Activated T-helper 1 cell treated with anti-CD3 and anti-CD28 coated beads, Interleukin-12 subunit alpha, Interleukin-12 subunit beta, Interleukin-2, Interleukin-4 antibody, amounts not matched to agents 30 ng/mL and 10 ng/mL and 1 ng/mL, durations not matched to agents 14 hours and 24 hours and 36 hours (primary cell): ENCODE results near the gene TSFM. TPM values are rescaled to one million over a fixed set of nuclear protein-coding genes. Genes with fewer than 3 reads are reported as not detected.
A peak's percentile ranks its signal among the peaks of the same experiment; 100 is the strongest.

Experiments
- DNase-seq: peaks from one replicate; pipeline ENCODE4 v3.0.0; 2021; ENCODE audit warnings: low spot score
- H3K27ac Mint-ChIP-seq: one replicate; pipeline ENCODE4 v1.8.0; 2021; ENCODE audit warnings: mild to moderate bottlenecking, mixed read lengths
- H3K27me3 Mint-ChIP-seq: one replicate; pipeline ENCODE4 v1.8.0; 2022; ENCODE audit warnings: mild to moderate bottlenecking, moderate library complexity, mixed read lengths; ENCODE audit not compliant: insufficient read depth
- H3K36me3 Mint-ChIP-seq: one replicate; pipeline ENCODE4 v1.8.0; 2021; ENCODE audit warnings: low read depth, mixed read lengths
- H3K4me1 Mint-ChIP-seq: one replicate; pipeline ENCODE4 v1.8.0; 2021; ENCODE audit warnings: low read depth, mixed read lengths
- H3K4me3 Mint-ChIP-seq: one replicate; pipeline ENCODE4 v1.8.0; 2021; ENCODE audit warnings: mild to moderate bottlenecking, moderate library complexity, mixed read lengths
- H3K9me3 Mint-ChIP-seq: one replicate; pipeline ENCODE4 v1.8.0; 2021; ENCODE audit warnings: mixed read lengths
- intact Hi-C: fragments of 100-400 bp; cut with micrococcal nuclease; formaldehyde crosslinking; loops from one replicate; pipeline ENCODE4 v1.15.1; 2024
- total RNA-seq: library from RNA; stranded (reverse); gene quantifications from 2 replicates; pipeline ENCODE4 v1.2.3, GENCODE V29; 2022

TSFM gene
- 63.5 and 68.6 TPM in 2 replicates for total RNA-seq

- no peaks in the 10 kb centered on the region for H3K9me3 Mint-ChIP-seq
- H3K27ac Mint-ChIP-seq = peak within 1 kb of the TSS; percentile 98
Measured at GRCh38 chr12:57782608-57783465, at the start of gene TSFM. TSFM (plus strand) TSS chr12:57782787; CDS start chr12:57782802, 15 bp downstream.

GRCh38 chr12:57733928-57734327 lies 48.7 kb upstream of the TSFM start:
- Mint-ChIP-seq H3K4me3 (no peak overlapping the region), H3K27ac (no peak overlapping the region), H3K36me3 (peaks cover 38% of the 10 kb centered on the region), H3K4me1 (no peaks in the 10 kb centered on the region), H3K27me3 (no peaks in the 10 kb centered on the region), H3K9me3 (no peaks in the 10 kb centered on the region)
- intact Hi-C loops = no loop called here
- DNase-seq = no peak

More at GRCh38 chr12:57782608-57783465, at the start of gene TSFM:
- DNase-seq = peak; percentile 93
- no peaks in the 10 kb centered on the region for H3K27me3 Mint-ChIP-seq
- peak within 1 kb of the TSS; percentile 98 for H3K4me3 Mint-ChIP-seq
- H3K36me3 Mint-ChIP-seq = peaks cover 21% of the 10 kb centered on the region
- H3K4me1 Mint-ChIP-seq = peaks cover 44% of the 10 kb centered on the region
- intact Hi-C loops = loop anchor here (1.0 to 2.0 kb wide), 5 partner anchors 11 to 122 kb away; partner anchors contain the start of genes CDK4, CTDSP2, EEF1AKMT3 and METTL1

- Mint-ChIP-seq H3K36me3 (peaks cover 41% of the 10 kb centered on the region), H3K9me3 (no peaks in the 10 kb centered on the region), H3K27ac (no peak overlapping the region), H3K4me3 (no peak overlapping the region), H3K4me1 (peaks cover 6% of the 10 kb centered on the region), H3K27me3 (no peaks in the 10 kb centered on the region)
- intact Hi-C loops = no loop called here
- no peak for DNase-seq
Measured at GRCh38 chr12:57734591-57734990, 48.0 kb upstream of the TSFM start.

- Mint-ChIP-seq H3K36me3 (peaks cover 39% of the 10 kb centered on the region), H3K27ac (peak overlapping the region; percentile 30), H3K4me3 (no peak overlapping the region), H3K4me1 (peaks cover 11% of the 10 kb centered on the region), H3K27me3 (no peaks in the 10 kb centered on the region), H3K9me3 (no peaks in the 10 kb centered on the region)
- intact Hi-C loops = no loop called here
- DNase-seq = no peak
Measured at GRCh38 chr12:57735198-57735855, 47.3 kb upstream of the TSFM start.

GRCh38 chr12:57735952-57736740 lies 46.4 kb upstream of the TSFM start:
- Mint-ChIP-seq H3K9me3 (no peaks in the 10 kb centered on the region), H3K27ac (peak overlapping the region; percentile 47), H3K4me1 (peaks cover 19% of the 10 kb centered on the region)

GRCh38 chr12:57736741-57737466 lies 45.7 kb upstream of the TSFM start:
- H3K27ac Mint-ChIP-seq = no peak overlapping the region

More at GRCh38 chr12:57735952-57736740, 46.4 kb upstream of the TSFM start:
- no peak overlapping the region for H3K4me3 Mint-ChIP-seq
- H3K36me3 Mint-ChIP-seq = peaks cover 34% of the 10 kb centered on the region
- intact Hi-C loops = no loop called here
- no peaks in the 10 kb centered on the region for H3K27me3 Mint-ChIP-seq
- DNase-seq = no peak

GRCh38 chr12:57737467-57738460 lies 44.8 kb upstream of the TSFM start:
- no peak for DNase-seq
- H3K36me3 Mint-ChIP-seq = peaks cover 19% of the 10 kb centered on the region
- no peaks in the 10 kb centered on the region for H3K9me3 Mint-ChIP-seq
- H3K4me1 Mint-ChIP-seq = peaks cover 31% of the 10 kb centered on the region
- no peak overlapping the region for H3K27ac Mint-ChIP-seq
- intact Hi-C loops = no loop called here
- H3K27me3 Mint-ChIP-seq = no peaks in the 10 kb centered on the region
- no peak overlapping the region for H3K4me3 Mint-ChIP-seq

More at GRCh38 chr12:57736741-57737466, 45.7 kb upstream of the TSFM start:
- Mint-ChIP-seq H3K36me3 (peaks cover 27% of the 10 kb centered on the region), H3K9me3 (no peaks in the 10 kb centered on the region), H3K4me1 (peaks cover 24% of the 10 kb centered on the region), H3K27me3 (no peaks in the 10 kb centered on the region), H3K4me3 (no peak overlapping the region)
- no peak for DNase-seq
- intact Hi-C loops = no loop called here

GRCh38 chr12:57738661-57739237 lies 43.8 kb upstream of the TSFM start, which contains the start of gene AGAP2:
AGAP2 (minus strand) TSS chr12:57738742; CDS start chr12:57738246, 496 bp downstream.
- H3K9me3 Mint-ChIP-seq = no peaks in the 10 kb centered on the region
- intact Hi-C loops = no loop called here
- peak within 1 kb of the TSS; percentile 65 for H3K4me3 Mint-ChIP-seq
- H3K4me1 Mint-ChIP-seq = peaks cover 32% of the 10 kb centered on the region
- no peaks in the 10 kb centered on the region for H3K27me3 Mint-ChIP-seq
- no peak for DNase-seq
- peaks cover 15% of the 10 kb centered on the region for H3K36me3 Mint-ChIP-seq
- H3K27ac Mint-ChIP-seq = peak within 1 kb of the TSS; percentile 70

- Mint-ChIP-seq H3K9me3 (no peaks in the 10 kb centered on the region), H3K27ac (peak overlapping the region; percentile 70), H3K27me3 (no peaks in the 10 kb centered on the region), H3K36me3 (peaks cover 15% of the 10 kb centered on the region), H3K4me3 (peak overlapping the region; percentile 65), H3K4me1 (peaks cover 39% of the 10 kb centered on the region)
- no peak for DNase-seq
- intact Hi-C loops = no loop called here
Measured at GRCh38 chr12:57739387-57739786, 43.2 kb upstream of the TSFM start.

GRCh38 chr12:57739914-57740538 lies 42.6 kb upstream of the TSFM start:
- no peak for DNase-seq
- Mint-ChIP-seq H3K27ac (peak overlapping the region; percentile 89), H3K9me3 (no peaks in the 10 kb centered on the region), H3K4me3 (peak overlapping the region; percentile 88), H3K27me3 (no peaks in the 10 kb centered on the region), H3K36me3 (peaks cover 14% of the 10 kb centered on the region), H3K4me1 (peaks cover 45% of the 10 kb centered on the region)
- intact Hi-C loops = loop anchor here (5.0 kb wide), 3 partner anchors 128 to 1857 kb away; partner anchors contain the start of genes ARHGAP9, ARHGEF25 and SLC16A7
